Fibroblast of mammary gland (primary cell): ENCODE data around the gene BMP3.

ENCODE experiments used
- DNase-seq: peaks from one replicate; pipeline ENCODE4 v3.0.0-alpha.2; 2010; ENCODE audit warnings: low read depth
- H3K4me3 ChIP-seq: 2 replicates; pipeline ENCODE4 v1.5.1; 2011; ENCODE audit warnings: low read depth, mild to moderate bottlenecking, low read length, moderate library complexity; ENCODE audit not compliant: control insufficient read depth
- TF ChIP-seq, protein P1 (sequence below): conservative IDR thresholded peaks from 2 replicates; pipeline ENCODE4 v1.5.1; 2011; ENCODE audit warnings: low read depth, low read length, inconsistent platforms; ENCODE audit not compliant: control insufficient read depth, insufficient read depth

Gene BMP3

GRCh38 chr4:81084634-81085033 lies 54.1 kb downstream of the BMP3 start:
- TF ChIP-seq, protein P1, sequence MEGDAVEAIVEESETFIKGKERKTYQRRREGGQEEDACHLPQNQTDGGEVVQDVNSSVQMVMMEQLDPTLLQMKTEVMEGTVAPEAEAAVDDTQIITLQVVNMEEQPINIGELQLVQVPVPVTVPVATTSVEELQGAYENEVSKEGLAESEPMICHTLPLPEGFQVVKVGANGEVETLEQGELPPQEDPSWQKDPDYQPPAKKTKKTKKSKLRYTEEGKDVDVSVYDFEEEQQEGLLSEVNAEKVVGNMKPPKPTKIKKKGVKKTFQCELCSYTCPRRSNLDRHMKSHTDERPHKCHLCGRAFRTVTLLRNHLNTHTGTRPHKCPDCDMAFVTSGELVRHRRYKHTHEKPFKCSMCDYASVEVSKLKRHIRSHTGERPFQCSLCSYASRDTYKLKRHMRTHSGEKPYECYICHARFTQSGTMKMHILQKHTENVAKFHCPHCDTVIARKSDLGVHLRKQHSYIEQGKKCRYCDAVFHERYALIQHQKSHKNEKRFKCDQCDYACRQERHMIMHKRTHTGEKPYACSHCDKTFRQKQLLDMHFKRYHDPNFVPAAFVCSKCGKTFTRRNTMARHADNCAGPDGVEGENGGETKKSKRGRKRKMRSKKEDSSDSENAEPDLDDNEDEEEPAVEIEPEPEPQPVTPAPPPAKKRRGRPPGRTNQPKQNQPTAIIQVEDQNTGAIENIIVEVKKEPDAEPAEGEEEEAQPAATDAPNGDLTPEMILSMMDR, result no peak
- no peak for DNase-seq
- H3K4me3 ChIP-seq, result no peak overlapping the region

GRCh38 chr4:81085291-81085690 lies 54.8 kb downstream of the BMP3 start:
- TF ChIP-seq, protein P1, result no peak
- H3K4me3 ChIP-seq, result no peak overlapping the region
- DNase-seq, result no peak

- H3K4me3 ChIP-seq, result no peak overlapping the region
- no peak for DNase-seq
- TF ChIP-seq, protein P1, result no peak
These were observed 55.5 kb downstream of the BMP3 start for GRCh38 chr4:81085979-81086378.

- TF ChIP-seq, protein P1, result no peak
- no peak overlapping the region for H3K4me3 ChIP-seq
- no peak for DNase-seq
These were observed 63.4 kb downstream of the BMP3 start for GRCh38 chr4:81093720-81094401.

DNA sequence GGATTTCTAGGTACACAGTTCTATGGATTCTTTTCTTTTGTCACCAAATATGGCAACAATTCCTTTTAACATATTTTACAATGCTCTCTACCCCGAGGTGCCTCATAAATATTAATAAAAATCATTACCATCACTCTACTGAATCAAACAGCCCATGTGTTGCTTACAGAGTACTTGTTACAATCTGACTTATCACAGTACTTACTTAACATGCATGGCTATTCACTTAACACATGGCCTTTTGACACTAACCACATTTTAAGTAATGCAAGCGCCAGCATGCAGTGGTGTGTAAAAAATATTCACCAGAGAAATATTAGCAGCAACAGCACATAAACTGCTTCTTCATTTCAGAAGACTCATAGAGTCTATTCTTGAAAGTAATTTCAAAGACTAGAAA lies 64.9 kb downstream of the BMP3 start:
- H3K4me3 ChIP-seq, result no peak overlapping the region
- DNase-seq, result no peak
- TF ChIP-seq, protein P1, result no peak

- TF ChIP-seq, protein P1, result no peak
- no peak overlapping the region for H3K4me3 ChIP-seq
- peak; percentile 54 for DNase-seq
These were observed 66.1 kb downstream of the BMP3 start for GRCh38 chr4:81096566-81096965.

DNA sequence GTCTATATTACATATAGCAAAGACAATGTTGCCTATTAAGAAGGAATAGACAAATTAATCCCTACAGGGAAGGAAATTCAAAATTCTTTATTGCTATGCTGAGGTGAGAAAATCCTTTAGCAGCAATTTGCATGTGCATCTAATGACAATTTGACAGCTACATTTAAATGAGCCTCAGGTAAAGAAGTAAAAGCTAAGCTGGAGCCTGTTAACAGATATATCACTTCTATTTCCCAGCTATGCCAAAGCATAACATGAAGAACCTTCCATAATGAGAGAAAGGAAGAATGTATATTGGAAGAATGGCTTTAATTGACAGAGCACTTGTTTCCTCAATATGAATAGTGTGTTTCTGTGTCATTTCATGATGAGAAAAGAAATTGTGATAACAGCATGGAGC lies 71.6 kb downstream of the BMP3 start:
- TF ChIP-seq, protein P1, result no peak

More for the DNA sequence above, 71.6 kb downstream of the BMP3 start:
- DNase-seq, result no peak
- no peak overlapping the region for H3K4me3 ChIP-seq
